NT2/D1 (cell line): ENCODE measurements around the gene ATF7.

ENCODE experiments used
- SUZ12 ChIP-seq: IDR thresholded peaks from 2 replicates; pipeline ENCODE4 v1.6.1; 2011; ENCODE audit not compliant: insufficient read length, insufficient read depth; ENCODE audit errors: extremely low read depth
- YY1 ChIP-seq: IDR thresholded peaks from 2 replicates; pipeline ENCODE4 v1.6.1; 2011; ENCODE audit not compliant: insufficient read length, insufficient read depth
- ZNF274 ChIP-seq: IDR thresholded peaks from 2 replicates; pipeline ENCODE4 v1.6.1; 2011; ENCODE audit warnings: mild to moderate bottlenecking, low read depth, low read length

- TF ChIP-seq YY1 (no peak), ZNF274 (no peak), SUZ12 (no peak)
Observed at GRCh38 chr12:53543539-53543938, 82.6 kb downstream of the ATF7 start.
